H1 (cell line): ENCODE data around the gene BRCA2.

ENCODE experiments used
- BRCA1 ChIP-seq: IDR thresholded peaks from 2 replicates; pipeline ENCODE4 v1.6.1; 2012; ENCODE audit warnings: low read depth, low read length, improper control_type of control experiment
- CBX8 ChIP-seq: fragments of 300-800, 300-1000 bp; sonication (generic); IDR thresholded peaks from 2 replicates; pipeline ENCODE4 v1.7.1; 2016; ENCODE audit warnings: low read depth, low read length, borderline replicate concordance
- CREB1 ChIP-seq: IDR thresholded peaks from 2 replicates; pipeline ENCODE4 v1.6.1; 2012; ENCODE audit warnings: inconsistent platforms
- CTCF ChIP-seq, 3 experiments: IDR thresholded peaks; 1 replicate in 2 of 3; 2 replicates in 1 of 3; pipeline versions ENCODE4 v1.5.1 to v1.6.1; 2011; ENCODE audit warnings: low read length in 3 of 3, mild to moderate bottlenecking in 3 of 3, inconsistent platforms in 2 of 3, low read depth in 1 of 3, moderate library complexity in 1 of 3; ENCODE audit not compliant: insufficient read depth in 1 of 3; ENCODE audit errors: control extremely low read depth in 1 of 3
- JUN ChIP-seq: IDR thresholded peaks from 2 replicates; pipeline ENCODE4 v1.6.1; 2011; ENCODE audit warnings: low read depth, mild to moderate bottlenecking, improper control_type of control experiment, low read length
- POLR2A ChIP-seq, 2 experiments: IDR thresholded peaks; 1 replicate in 1 of 2; 2 replicates in 1 of 2; pipeline ENCODE4 v1.6.1; 2011; ENCODE audit warnings: low read depth in 2 of 2, low read length in 2 of 2, mild to moderate bottlenecking in 2 of 2; ENCODE audit errors: control extremely low read depth in 1 of 2
- RXRA ChIP-seq: IDR thresholded peaks from 2 replicates; pipeline ENCODE4 v1.6.1; 2011; ENCODE audit warnings: low read depth, mild to moderate bottlenecking, low read length, moderate library complexity; ENCODE audit not compliant: insufficient read depth
- TAF1 ChIP-seq: IDR thresholded peaks from 2 replicates; pipeline ENCODE4 v1.6.1; 2011; ENCODE audit warnings: mild to moderate bottlenecking, low read depth, low read length
- TAF7 ChIP-seq: optimal IDR thresholded peaks from 2 replicates; pipeline ENCODE3; 2011; ENCODE audit warnings: low read depth, mild to moderate bottlenecking, inconsistent platforms, low read length, moderate library complexity, borderline replicate concordance
- YY1 ChIP-seq: IDR thresholded peaks from 2 replicates; pipeline ENCODE4 v1.6.1; 2011; ENCODE audit warnings: low read depth, mild to moderate bottlenecking, low read length
- ZNF274 ChIP-seq: IDR thresholded peaks from 2 replicates; pipeline ENCODE4 v1.7.0; 2012; ENCODE audit warnings: low read length, borderline replicate concordance; ENCODE audit errors: extremely low read depth

- TF ChIP-seq CTCF (IDR thresholded peaks at IDR 0.05; ENCODE audit: control extremely low read depth in 1 of 3, insufficient read depth in 1 of 3, low read depth in 1 of 3, low read length in 3 of 3): no peak
- no peak for TF ChIP-seq TAF1
- TF ChIP-seq RXRA: no peak
- TF ChIP-seq ZNF274: no peak
- no peak for TF ChIP-seq YY1
- TF ChIP-seq CBX8: no peak
- no peak for TF ChIP-seq JUN
- no peak for TF ChIP-seq BRCA1
- no peak for TF ChIP-seq POLR2A (IDR thresholded peaks at IDR 0.05; ENCODE audit: control extremely low read depth in 1 of 2, low read depth in 2 of 2, low read length in 2 of 2)
- TF ChIP-seq TAF7: no peak
- no peak for TF ChIP-seq CREB1
Observed at GRCh38 chr13:32390484-32390883, 75.2 kb downstream of the BRCA2 start.
